Right forelimb (tissue), 1 donor: ENCODE measurements around the gene POLD4.

Experiments
- DNase-seq: peaks from one replicate; pipeline ENCODE4 v3.0.0-alpha.2; 2018

The POLD4 gene

DNA sequence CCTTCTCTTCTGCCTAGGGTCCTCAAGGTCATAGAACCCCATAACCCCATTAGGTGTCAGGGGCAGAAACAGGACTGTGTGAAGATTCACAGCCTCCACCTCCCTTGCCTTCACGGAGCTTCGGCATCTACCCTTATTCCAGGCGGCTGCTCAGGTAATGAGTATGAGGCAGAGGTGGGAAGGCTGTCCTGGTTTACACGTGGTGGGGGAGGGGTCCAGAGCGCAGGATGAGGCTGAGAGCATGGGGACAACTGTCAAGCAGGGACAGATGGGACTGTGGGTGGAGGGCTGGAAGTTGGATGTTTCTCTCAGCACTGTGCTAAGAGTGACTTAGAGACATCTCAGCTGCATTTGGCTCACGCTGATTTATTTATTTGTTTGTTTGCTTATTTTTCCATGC, 34.2 kb upstream of the POLD4 start:
- DNase-seq: no peak

DNA sequence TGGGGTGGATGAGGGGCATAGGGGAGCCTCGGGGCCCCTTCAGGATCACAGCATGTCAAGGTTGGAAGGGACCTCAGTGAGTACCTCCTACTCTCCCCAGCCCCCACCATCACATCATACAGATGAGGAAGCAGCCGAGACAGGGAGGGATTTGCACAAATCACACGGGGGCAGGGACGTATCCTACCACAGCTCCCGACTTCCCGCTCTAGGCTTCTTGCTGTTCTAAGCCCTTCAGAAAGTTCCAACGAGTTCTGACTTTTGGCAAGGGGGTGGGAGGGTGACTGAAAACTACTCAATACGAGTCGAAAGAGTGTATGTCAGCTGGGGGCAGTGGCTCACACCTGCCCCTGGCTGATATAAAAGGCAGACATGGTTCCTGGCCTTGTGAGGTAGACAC, 33.7 kb upstream of the POLD4 start:
- no peak for DNase-seq

DNA sequence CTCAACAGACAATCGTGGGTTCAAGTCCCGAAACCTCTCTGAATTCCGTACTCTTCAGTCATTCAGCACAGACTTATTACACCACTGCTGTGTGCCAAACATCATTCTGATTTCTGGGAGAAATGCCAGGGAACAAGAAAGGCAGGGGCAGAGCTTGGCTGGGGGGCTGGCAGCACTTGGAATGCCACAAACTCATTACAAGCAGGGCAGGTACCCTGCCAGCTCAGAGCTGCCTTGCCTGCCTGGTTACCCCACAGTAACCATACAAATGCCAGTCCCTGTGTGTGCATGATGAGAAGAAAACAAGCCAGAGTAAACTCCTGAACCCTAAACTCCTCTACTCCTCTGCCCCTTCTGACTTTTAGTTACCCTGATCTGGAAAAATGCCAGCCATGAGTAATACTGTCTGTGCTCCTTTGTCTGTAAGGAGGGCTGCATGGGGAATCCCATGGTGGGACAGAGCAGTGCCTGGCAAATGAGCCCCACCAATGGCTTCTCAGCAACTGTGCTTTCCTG, 31.6 kb upstream of the POLD4 start:
- no peak for DNase-seq

DNA sequence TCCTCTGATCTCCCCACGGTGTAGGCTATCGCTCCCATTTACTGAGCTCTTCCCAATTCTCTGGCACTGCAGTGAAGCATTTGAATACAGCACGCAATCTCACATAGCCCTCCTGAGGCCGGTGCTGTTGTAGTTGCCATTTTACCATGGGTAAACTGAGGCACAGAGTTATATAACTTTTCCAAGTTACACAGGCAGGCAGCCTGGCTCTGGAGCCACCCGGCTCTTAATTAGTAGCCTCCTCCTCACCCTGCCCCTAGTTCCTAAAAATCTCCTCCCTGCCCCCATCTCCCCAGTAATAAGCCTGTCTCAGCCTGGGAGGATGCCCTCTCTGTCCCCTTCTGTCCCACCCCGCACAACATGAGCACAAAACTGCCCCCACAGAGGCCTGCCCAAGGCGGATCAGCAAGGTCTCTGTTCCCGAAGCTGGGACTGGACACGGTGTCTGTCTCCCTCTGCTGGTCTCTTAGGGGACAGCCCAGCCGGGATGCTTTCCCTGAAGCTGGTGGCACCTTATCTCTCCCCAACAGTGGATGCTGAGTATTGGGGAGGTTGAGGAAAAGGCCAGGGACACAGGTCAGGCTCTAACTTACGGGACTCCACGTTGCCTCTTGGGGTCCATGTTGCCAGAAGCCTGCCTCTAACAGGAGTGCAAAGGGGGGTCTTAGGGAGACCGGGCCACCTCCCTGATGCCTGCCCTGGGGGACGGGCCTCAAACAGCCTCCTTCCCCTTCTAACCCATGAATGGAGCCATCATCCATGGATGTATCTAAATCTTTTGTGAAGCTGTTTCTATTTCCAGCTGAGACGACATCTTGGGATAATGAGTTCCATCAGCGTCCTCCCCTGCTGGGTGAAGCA, 29.2 kb upstream of the POLD4 start:
- peak; percentile 89 for DNase-seq

DNA sequence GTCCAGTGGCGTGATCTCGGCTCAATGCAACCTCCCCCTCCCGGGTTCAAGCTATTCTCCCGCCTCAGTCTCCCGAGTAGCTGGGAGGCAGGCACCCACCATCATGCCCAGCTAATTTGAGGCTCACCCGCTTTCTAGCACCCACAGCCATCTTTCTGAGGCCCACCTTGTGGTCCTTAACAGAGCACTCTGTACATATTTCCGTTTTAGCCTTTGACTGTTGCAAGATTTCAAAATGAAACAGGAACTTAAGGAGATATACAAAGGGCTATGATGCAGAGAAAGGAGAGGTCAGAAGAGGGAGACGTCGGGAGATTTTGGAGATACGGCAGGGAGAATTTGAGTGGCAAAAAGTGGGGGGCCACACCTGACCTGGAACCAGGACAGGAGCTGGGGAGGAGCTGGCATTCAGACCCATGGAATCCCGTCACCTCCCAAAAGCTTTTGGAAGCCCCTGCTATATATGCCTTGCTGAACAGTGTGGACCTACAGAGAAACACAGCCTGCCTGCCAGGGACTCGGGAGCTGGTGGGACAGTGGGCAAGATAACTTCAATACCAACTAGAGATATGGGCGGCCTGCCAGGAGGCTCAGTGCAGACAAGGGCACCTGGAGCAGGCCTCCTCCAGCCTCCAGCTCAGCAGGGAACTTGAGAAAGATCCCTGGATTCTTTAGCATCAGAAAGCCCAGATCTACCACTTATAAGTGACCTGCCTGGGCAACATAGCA, 28.1 kb upstream of the POLD4 start:
- no peak for DNase-seq

DNA sequence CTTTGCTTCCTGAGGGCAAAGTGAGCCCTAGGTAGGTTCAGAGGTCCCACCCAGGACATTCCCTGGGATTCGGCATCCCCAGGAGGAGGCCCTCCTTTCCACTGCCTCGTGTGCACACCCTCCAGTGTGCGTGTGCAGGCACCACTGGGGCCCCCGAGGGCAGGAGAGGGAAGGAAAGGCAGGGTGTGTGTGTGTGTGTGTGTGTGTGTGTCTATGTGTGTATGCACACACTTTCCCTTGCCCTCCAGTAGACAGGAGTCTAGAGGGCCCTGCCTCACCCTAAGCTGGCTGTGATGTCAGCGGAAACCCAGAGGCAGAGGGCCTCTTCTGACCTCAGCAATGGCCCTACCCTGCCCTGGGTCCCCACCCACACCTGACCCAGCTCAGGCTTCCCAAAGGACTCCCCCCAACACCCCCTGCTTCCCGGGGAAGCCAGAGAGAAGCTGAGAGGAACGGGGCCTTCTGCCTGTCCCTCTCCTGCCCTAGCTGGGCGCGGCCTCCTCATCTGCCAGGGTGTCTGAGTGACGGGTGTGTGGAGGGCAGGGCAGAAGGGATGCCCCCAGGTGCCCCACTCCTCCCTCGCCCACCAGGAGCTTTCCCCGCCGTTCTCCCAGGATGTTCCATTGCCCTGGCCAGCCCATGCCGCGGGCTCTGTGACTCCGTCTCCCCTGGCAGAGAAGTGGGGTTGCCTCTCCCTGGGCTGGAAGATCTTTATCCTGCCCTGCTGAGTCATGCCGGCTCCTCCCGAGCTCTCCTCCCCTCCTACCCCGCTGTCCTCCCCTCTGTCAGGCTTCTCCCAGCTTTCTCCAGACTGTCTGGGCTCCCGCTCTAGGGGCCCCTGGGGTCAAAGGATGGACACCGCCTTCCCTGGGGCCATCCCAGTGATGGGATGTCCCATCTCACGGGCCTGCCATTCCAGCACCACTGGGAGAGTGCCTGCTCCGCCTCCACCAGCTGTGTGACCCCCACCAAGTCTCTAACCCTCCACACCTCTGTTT, 26.0 kb upstream of the POLD4 start:
- no peak for DNase-seq

DNA sequence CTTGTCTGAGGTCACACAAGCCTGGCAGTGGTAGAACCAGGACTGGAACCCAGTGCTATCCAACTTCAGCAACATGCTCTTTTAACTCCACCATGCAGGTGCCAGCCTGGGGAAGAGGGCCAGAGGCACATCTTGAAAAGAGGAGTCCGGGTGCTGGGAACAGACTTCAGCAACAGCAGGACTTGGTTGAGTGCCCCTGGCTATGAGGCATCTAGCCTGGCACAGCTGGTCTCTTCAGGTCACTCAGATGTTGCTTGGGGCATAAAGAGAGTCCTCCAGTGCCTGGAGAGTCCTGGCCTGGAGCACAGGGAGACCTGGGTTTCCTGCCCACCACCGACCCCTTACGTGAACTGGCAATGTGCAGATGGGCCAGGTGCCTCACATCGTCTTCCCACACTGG, 25.2 kb upstream of the POLD4 start:
- DNase-seq: no peak

DNA sequence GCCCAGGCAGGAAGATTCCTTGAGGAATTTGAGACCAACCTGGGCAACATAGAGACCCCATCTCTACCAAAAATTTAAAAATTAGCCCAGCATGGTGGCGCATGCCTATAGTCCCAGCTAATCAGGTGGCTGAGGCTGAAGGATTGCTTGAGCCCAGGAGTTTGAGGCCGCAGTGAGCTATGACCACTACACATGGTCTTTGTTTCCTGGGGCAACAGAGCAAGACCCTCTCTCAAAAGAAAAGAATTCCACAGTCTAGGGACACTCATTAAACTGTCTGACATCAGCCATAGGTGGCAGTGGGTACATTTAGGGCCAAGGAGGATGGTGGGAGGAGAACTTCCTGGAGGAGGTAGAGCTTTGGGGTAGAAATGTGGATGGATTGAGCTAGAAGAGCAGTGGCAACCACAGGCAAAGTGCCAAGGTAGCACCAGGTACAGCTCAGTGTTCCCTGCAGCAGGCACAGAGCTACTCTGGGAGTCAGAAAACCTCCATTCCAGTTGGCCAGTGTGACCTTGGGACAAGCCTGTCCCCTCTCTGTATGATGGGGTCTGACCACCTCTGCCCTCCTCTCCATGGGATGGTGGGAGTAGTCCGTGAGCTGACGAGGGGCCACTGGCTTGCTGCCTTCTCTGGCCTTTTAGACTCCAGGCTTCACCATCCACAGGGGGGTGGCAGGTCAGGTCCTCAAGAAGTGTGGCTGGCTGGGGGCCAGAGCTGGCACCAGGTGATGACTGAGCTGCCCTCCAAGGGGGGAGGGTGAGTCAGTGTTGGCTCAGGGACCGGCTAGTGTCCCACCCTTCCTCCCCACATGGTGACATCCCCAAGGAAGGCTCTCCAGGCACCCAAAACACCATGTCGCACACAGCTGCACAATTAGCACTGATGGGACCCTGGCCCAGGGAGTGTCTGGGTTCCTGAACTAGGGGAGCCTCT, 23.8 kb upstream of the POLD4 start:
- no peak for DNase-seq

DNA sequence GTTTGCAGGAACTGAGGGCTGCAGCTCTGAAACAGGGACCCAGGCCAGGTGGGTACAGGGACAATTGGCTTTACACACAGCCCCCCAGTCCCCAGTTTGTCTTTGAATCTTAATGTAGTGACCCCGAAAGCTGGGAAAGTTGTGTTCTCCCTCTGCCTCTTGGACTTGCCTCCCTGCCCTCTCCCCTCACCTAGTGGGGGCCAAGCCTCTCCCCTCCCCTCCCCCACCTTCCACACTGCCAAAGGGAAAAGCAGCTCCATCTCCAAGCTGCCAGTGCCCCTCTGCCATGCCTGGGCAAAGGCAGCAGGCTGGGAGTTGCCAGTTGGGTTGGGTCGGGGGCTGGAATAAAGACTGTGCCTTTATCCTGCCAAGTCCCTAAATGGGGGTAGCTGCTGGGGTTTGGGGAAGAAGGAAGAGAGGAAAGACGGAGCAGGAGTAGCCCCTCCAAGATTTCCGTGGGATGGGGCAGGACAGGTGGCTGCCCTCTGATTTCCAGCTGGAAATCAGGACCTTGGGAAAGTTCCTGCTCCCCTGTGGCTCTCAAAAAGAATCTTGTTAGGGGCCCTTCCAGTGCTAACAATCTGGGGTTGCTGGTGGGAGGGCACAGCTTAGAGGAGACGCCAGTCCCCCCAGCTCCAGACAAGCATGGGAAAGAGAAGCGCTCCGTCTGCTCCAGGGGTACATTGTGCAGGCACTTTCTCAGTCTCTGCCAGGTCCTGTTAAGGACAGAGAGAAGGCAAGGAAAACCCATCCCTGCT, 22.9 kb upstream of the POLD4 start:
- no peak for DNase-seq

DNA sequence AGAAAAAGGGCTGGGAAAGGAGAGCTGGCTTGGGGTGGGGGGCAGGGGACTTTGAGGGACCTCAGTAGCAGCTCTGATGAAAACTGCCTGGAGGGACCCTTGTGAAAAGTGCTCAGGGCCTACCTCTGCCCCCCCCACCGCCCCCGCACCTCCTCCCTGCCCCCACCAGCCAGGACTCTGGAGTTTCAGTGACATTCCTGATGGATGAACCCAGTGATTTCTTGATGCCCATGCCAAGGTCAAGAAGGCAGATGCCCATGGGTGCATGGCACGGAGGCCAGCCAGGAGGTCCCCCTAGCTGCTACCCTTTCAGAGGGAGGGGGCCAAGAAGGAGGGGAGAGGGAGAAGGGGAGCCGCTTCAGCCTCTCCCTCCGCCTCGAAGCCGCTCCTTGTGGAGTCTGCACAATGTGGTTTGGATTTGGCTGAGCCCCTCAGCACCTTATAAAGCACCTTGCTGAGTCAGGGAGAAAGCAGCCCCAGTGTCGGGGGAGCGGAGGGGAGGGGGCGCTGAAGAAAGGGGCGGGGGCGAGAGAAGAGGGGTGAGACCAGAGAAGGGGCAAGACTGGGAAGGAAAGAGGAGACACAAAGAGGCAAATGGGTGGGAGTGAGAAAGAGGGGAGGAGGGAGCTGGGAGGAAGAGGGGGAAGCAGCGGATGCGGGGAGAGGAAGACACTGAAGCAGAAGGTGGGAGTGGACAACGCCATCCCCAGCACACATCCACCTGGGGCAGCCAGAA, 22.1 kb upstream of the POLD4 start:
- no peak for DNase-seq

DNA sequence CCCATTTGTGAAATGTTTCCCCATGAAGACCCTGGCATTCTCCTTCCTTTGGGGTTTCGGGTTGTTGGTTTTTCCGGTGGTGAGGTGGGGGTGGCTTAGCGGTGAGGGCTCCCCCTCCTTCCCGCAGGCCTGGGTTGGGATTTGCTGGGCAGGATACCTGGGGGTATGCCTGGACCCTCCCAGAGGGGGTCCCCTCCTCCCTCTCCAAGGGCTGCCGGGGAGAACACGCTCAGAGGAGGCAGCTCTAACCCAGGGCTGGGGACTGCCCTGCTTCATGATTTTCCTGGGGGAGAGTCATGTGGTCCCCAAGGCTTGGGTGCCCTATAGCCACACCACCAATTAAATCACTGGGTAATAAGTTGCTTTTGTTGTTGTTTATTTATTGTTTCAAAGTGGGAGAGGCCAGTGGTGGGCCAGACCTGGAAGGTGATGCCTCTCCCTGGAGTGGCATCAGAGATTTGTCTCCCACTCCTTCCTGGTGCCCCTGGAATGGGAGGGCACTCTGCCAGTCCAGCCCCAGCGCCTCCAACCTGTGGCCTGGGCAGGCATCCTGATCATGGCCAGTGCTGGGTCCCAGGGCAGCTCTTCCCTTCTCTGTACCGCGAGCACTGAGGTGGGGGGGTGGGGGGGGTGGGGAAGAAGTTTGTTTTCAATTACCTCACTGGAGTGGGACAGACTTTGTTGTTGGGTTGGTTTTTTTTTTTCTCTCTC, 21.4 kb upstream of the POLD4 start:
- DNase-seq: no peak

DNA sequence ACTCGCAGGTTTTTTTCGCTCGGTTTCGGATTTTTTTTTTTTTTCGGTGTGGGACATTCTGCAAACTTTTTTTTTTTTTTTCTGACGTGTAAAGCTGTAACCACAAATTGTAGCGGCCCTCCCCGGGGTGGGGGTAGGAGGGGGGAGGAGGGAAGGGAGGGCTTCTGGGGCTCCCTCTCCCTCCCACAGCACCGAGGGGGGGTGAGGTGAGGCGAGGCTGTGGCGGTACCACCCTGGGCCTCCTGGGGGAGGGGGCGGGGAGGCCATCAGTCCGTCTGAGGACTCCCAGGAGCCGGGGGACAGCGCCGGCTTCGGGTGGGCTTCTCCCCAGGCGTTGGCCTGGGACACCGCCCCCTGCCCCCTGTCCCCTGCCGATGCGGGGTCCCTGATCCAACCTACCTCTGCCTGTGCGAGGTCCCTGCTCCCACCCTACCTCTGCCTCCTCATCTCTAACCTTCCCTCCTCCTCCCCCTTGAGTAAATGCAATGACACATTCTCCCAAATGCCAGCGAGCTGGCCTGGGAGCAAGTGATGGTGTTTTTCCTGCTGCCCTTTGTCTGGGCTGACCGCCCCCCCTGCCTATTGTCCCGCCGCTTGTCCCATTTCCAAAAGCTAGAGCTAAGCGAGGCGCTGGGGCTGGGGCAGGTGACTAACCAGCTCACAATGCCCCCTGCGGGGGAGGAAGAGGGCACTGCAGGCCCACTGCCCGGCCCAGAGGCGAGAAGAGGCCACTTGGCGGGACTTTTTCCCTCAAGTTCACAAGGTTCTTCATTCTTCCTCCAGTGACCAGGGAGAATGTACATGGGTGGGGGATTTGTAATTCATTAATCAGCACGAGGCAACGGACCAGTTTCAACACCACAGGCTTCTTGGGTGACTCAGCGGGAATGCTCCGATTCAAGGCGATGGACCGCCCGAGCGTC, 20.6 kb upstream of the POLD4 start:
- no peak for DNase-seq

DNA sequence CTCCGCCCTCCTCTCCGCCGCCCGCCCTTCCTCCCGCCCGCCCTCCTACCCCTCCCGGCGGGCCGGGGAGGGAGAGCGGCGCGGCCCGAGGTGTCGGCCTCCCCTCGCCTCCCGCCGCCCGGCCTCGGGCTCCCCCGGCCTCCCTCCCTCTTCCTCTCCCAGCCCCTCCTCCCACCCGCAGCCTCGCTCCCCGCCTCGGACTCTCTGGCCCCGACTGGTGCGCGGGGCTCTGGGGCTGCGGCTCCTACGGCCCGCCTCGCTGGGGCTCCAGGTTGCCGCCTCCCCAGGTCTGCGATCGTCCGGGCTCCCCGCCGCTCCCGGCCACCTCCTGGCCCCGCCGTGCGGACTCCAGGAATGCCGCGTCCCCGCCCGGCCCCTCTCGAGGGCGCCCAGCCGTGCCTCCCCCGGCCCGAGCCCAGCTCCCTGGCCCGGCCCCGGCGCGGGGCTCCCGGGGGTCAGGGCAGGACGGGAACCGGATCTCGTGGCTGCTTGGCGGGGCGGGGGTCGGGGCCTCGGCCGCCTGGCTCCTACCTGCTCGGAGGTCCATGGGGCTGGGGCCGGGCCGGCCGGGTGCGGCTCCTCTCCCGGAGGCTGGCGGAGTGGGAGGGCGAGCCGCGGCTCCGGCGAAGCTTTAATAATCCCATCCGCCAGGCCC, 19.8 kb upstream of the POLD4 start, which contains the start of gene CLCF1:
CLCF1 (minus strand) TSS at position 606 of the 655 bp plus-strand sequence; CDS start at position 547, 59 bp downstream.
- DNase-seq: no peak

DNA sequence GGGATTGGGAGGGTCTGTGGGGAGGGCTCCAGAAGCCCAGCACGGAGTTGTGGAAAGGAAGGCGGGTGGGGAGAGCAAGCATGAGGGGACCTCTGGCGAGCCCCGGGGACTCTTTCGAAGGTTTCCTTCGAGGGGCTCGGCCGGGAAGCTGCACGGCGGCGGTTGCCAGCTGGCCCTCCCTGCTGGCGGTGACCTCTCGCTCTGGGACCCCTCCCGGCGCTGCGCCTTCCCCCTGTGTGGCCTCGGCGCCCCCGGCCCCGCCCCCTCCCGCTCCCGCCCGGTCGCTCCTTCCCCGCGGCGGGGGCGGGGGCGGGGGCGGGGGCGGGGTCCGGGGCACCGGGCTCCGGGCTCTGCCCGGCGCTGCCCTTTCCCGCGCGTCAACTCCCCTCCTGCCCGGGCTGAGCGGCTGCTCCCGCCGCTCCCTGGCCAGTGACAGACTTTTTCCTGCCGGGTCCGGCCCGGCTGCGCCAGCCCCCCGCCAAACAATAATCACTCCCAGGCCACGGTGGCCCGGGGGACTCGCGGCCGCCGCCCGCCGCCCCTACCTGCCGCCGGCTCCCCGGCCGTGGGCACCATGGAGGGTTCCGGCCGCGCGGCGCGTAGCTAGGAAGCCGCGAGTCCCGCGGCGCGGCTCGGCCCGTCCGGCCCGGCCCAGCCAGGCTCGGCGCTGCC, 19.1 kb upstream of the POLD4 start:
- no peak for DNase-seq

DNA sequence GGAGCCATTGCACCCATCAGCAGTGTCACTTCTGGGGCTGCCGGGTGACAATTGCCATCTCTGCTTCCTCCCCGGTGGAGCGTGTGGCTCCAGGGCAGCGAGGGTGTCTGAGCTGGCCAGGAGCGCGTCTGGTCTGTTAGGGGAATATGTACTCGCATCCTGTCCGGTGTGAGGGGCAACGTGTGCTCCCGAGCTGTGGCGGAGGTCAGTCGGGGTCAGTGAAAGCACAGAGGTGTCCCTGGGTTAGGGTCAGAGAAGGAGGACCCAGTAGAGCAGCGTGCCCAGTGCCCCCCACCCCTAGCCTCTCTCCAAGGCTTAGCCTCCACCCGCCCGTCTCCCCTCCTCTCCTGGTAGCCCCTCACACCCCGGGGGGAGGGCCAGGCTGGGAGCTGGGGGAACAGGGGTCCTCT, 18.6 kb upstream of the POLD4 start:
- no peak for DNase-seq

DNA sequence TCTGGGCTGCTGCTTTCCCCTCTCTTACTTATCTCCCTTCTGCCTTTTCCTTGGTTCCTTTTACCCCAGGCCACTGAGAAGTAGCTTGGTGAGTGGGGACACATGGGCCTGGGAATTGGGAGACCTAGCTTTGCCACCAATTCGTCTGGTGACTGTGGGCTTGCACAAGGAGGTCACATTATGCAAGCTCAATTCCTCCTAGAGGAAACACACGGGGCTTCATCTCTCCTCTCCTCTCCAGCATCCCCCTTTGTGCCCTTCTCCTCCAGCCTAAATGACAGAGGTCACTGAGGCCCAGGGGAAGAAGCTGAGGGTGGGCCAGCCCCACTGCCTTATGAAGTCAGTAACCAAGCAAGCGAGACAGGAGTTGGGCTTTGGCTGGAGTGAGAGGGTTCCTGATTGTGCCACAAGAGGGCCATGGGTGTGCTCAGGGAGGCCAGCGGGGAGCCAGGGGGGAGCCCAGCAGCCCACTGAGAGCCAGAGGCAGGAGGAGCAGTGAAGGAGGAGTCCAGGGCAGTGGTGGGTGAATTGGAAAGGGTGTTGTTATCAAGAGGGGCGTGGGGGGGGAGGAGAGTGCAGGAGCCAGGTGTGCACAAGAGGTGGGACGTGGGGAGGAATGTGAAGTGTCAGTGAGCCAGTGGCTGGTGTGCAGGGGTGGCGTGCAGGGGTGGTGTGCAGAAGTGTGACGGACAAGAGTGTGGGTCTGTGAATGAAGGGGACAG, 18.0 kb upstream of the POLD4 start:
- no peak for DNase-seq
